Upper lobe of right lung (tissue), 1 donor: ENCODE measurements around the gene PRUNE2. TPM values are rescaled to one million over a fixed set of nuclear protein-coding genes. Genes with fewer than 3 reads are reported as not detected.

Experiments
- ATAC-seq: fragments of 200-7000 bp; cut with Tn5 transposase; one replicate; pipeline ENCODE4 v1.9.1; 2020; ENCODE audit warnings: mild to moderate bottlenecking, moderate library complexity
- DNase-seq: peaks from one replicate; pipeline ENCODE4 v3.0.0-alpha.2; 2020
- H3K27ac ChIP-seq: fragments of 200-600 bp; one replicate; pipeline ENCODE4 v1.8.0; 2022
- H3K27me3 ChIP-seq: fragments of 200-600 bp; one replicate; pipeline ENCODE4 v1.8.0; 2022; ENCODE audit warnings: mild to moderate bottlenecking
- H3K36me3 ChIP-seq: fragments of 200-600 bp; one replicate; pipeline ENCODE4 v1.8.0; 2022
- H3K4me1 ChIP-seq: fragments of 200-600 bp; one replicate; pipeline ENCODE4 v1.8.0; 2022
- H3K4me3 ChIP-seq: fragments of 200-600 bp; one replicate; pipeline ENCODE4 v1.8.0; 2022; ENCODE audit warnings: mild to moderate bottlenecking
- H3K9me3 ChIP-seq: fragments of 200-600 bp; one replicate; pipeline ENCODE4 v1.8.0; 2022
- intact Hi-C: fragments of 100-400 bp; cut with DNase I; formaldehyde crosslinking; loops from one replicate; pipeline ENCODE4 v1.11.0; 2022
- total RNA-seq: library from RNA; stranded (reverse); fragmentation: NEBNext Ultra II Directional; extraction: Animal tissue kit (Norgen Biotek cat#: 25700); gene quantifications from one replicate; pipeline ENCODE4 v1.2.1, GENCODE V29; 2021
- TF ChIP-seq, protein P1 (sequence below): fragments of 200-600 bp; IDR thresholded peaks from one replicate; pipeline ENCODE4 v1.8.0; 2022; ENCODE audit warnings: antibody characterized with exemption
- donor health status: DM: no; HTN: yes; CAD: no; lungs with severe emphysema.

The PRUNE2 gene
- total RNA-seq, 1 donor from 2014 or later: 7.4 TPM

DNA sequence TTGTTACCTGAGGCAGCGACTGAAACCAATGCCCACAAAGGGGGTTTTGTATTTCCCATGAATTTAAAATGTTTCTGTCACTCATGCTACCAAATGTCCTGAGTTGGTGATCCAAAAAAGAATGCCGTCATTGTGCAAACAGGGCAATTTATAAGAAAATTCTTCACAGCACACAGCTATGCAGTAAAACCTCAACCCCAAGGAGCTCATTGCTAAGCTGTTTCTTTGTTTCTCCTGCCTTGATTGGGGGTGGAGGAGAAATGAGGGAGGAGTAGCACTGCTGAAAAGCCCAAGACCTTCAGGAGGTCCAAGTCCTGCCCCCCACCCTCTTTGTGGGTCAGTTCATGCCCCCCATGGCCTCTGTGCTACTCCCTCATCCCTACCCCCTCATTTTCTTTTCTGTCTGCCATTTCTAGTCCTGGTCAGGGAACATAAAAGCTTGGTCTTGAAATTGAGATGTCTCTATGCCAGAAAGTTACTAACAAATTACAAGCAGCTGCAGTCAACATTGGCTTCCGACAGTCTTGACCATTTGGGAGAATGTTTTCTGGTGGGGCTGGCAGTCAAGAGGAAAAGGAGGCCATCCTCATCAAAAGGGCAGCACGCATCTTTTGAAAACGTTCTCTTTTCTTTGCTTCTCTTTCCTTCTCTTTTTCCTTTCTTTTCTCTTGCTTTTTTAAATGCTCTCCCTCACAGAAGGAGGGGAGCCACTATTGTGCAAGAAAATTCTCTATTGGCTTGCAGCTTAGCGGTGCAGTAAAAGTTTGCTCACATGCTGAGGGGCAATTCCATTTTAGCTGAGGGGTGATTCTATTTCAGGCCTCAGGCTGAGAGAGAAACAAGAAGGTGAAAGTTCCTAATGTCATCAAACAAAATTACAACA lies 313.6 kb downstream of the PRUNE2 start:
- TF ChIP-seq, protein P1, sequence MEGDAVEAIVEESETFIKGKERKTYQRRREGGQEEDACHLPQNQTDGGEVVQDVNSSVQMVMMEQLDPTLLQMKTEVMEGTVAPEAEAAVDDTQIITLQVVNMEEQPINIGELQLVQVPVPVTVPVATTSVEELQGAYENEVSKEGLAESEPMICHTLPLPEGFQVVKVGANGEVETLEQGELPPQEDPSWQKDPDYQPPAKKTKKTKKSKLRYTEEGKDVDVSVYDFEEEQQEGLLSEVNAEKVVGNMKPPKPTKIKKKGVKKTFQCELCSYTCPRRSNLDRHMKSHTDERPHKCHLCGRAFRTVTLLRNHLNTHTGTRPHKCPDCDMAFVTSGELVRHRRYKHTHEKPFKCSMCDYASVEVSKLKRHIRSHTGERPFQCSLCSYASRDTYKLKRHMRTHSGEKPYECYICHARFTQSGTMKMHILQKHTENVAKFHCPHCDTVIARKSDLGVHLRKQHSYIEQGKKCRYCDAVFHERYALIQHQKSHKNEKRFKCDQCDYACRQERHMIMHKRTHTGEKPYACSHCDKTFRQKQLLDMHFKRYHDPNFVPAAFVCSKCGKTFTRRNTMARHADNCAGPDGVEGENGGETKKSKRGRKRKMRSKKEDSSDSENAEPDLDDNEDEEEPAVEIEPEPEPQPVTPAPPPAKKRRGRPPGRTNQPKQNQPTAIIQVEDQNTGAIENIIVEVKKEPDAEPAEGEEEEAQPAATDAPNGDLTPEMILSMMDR: no peak
- Histone ChIP-seq H3K4me1 (no peaks in the 10 kb centered on the region), H3K4me3 (no peak overlapping the region), H3K36me3 (no peaks in the 10 kb centered on the region), H3K27ac (no peak overlapping the region), H3K9me3 (no peaks in the 10 kb centered on the region), H3K27me3 (no peaks in the 10 kb centered on the region)
- no peak for ATAC-seq
- no peak for DNase-seq
- intact Hi-C loops: no loop called here

DNA sequence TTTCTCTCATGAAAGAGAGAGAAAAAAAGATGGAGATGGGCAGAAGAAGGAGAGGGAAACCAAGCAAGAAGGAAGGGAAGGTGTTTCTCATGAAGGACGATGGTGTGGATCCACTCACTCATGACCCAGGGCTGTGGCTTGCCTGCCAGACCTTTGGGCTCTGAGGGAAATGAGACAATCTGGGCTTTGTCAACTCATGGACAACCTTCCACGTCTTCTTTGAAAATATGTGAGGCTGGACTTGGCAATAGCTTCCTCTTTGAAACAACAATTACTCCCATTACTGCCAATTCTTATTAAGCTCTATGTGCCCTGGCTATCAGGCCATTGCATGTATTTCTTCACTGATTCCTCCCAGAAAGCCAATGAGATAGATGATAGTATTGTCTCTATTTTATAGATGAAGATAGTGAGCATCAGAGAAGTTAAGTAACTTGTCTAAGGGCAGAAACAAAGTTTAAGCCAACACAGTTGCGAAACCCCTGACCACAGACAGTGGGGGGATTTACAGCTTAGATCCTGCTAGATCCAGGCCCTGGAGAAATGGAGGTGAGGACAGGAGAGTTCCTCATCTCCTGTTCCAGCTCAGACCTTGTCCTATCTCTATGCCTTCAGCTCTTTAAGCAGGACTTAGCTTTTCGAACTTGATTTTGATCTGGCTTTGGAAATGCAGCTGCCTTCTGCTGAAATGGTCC lies 314.5 kb downstream of the PRUNE2 start:
- no peaks in the 10 kb centered on the region for H3K4me1 ChIP-seq
- H3K4me3 ChIP-seq: no peak overlapping the region
- no peaks in the 10 kb centered on the region for H3K9me3 ChIP-seq
- no peaks in the 10 kb centered on the region for H3K27me3 ChIP-seq
- intact Hi-C loops: no loop called here
- no peak overlapping the region for H3K27ac ChIP-seq
- TF ChIP-seq, protein P1: no peak
- ATAC-seq (no peak), DNase-seq (no peak)
- H3K36me3 ChIP-seq: no peaks in the 10 kb centered on the region

DNA sequence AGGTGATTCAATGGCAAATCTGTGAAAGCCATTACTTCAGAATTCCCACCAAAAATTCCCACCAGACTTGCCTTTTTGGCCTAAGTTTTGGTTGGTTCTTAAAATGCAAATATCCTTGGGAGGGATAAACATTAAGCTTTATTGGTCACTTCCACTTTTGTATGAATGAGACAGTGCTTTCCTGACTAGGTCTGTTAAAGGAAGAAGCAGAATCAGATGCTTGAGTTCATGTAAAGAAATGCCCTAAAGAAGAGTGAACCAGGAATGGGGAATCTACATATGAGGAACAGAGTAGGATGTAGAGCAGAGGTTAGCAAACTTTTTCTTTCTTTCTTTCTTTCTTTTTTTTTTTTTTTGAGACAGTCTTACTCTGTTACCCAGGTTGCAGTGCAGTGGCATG lies 317.6 kb downstream of the PRUNE2 start:
- no peak overlapping the region for H3K4me3 ChIP-seq
- no peaks in the 10 kb centered on the region for H3K4me1 ChIP-seq
- ATAC-seq (peak; percentile 56), DNase-seq (no peak)
- no peaks in the 10 kb centered on the region for H3K36me3 ChIP-seq
- H3K27ac ChIP-seq: no peak overlapping the region
- H3K9me3 ChIP-seq: no peaks in the 10 kb centered on the region
- no peaks in the 10 kb centered on the region for H3K27me3 ChIP-seq
- intact Hi-C loops: no loop called here
- TF ChIP-seq, protein P1: no peak

DNA sequence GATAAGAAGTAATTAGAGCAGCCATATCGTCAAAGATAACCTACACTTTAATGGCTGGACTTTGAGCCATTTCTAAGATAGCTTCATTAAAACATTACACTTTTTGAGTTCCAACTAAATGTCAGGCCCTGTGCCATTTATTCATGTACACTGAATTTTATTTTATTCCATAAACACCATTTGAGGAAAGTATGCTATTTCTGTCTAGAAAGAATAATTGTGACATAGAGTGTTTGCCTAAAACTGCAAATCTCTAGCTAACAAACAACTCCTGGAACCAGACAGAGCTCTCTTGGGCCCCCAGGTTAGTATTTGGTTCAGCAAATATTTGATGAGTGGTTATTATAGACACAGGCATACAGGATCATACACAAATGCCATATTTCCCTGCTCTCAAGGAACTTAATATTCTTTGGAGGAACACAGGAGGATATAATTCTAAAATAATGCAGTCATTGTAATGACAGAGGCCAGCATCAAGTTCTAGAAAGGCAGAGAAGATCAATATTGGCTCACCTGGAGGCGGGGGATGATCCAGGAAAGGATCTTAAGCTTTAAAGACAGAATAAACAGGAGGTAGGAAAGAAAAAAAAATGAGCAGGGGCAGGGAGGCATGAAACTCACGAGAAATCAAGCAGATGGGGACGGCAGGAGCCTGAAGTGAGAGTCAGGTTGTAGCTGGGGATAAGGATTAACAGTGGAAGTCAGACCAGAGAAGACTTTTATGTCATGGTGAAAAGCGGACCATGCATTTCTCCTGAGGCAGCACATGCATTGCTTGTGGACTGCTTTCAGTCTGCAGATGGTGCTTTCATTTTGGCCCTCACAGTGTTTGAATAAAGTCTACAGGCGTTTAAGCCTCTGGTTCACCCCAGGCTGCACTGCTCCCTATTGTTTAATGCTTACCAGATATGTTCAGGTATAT lies 319.3 kb downstream of the PRUNE2 start:
- Histone ChIP-seq H3K4me3 (no peak overlapping the region), H3K27ac (no peak overlapping the region), H3K4me1 (no peaks in the 10 kb centered on the region), H3K9me3 (no peaks in the 10 kb centered on the region), H3K36me3 (no peaks in the 10 kb centered on the region), H3K27me3 (no peaks in the 10 kb centered on the region)
- TF ChIP-seq, protein P1: no peak
- intact Hi-C loops: no loop called here
- ATAC-seq: no peak
- DNase-seq: no peak
